ENCODE data around the gene MMRN2.
"Not testable (repeated sequence)": the region's sequence is repeated elsewhere in the genome, so short reads cannot be mapped to it uniquely, and the experiment has no call there.

Gene MMRN2

GRCh38 chr10:86956848-86957448, 467 bp downstream of the MMRN2 start:
- no peak for DNase-seq (ENCODE audit: low spot score)

GRCh38 chr10:86956195-86956847, 1.1 kb downstream of the MMRN2 start:
- DNase-seq (ENCODE audit: low spot score) = no peak

DNA sequence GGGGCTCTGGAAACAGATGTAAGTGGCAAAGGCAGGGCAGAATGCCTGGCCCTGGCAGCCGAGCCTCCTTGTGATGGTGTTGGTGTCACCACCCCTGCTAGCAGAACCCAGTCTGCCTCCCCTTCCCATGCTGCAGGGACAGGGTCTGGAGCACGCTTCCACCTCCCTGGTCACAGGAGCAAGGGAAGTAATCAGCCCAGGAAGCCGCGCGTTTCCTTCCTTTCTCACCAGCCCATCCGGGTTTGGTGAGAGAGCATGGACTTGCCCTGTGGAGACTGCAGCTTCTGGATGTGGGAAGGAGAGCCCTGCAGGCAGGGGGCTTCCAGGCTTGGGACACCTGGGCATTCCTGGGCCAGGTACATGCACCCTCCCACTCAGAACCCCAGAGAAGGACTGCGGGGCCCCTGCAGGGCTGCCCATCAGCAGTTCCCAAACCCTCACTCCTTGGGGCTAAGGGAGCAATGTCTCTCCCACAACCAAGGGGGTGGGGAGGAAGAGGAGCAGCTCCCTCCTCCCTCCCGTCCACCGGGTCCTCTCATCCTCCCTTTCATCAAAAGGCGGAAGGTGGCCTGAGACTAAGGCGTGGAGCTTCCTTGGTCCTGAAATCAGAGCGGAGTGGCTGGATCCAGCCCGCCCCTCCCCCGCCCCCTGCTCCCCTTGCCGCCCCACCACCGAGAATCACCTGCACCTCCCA, 1.8 kb downstream of the MMRN2 start:
- no peak for DNase-seq (ENCODE audit: low spot score)

DNA sequence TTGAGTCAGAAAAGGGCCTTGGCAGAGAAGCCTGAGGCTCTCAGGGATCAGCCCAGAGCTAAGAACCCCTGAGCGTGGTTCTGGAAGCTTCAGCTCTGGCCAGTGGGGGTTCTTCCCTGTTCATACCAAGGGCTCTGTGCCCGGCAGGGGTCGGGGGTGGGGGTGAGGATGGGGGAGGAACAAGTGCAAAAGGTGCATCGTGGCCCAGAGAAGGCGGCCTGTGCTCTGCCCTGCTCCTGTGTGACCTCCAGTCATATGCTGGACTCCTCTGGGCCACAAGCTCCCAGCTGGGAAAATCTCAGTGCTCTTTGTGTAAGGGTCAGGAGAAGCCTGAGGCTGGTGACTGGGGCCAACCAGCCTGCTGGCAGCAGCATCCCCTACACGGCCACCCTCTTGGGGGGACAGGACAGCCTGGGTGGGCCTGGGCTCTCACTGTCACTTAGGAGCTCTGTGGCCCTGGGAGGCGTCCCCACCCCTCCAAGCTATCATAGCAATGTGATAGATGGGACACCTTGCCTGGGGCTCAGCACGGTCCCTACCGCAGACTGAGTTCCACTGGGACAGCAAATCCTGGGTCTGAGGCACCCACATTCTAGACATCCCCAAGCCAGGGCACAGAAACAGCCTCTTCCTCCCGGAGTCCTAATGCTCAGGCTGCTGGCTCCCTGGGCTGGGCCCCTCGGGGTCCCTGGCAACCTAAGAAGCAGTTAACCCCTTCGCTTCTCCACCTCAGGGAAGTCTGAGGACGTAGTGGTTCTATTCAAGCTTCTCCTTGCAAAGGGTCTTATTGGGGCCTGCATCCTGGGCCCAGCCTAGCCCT, 2.5 kb downstream of the MMRN2 start:
- no peak for DNase-seq (ENCODE audit: low spot score)

- no peak for DNase-seq (ENCODE audit: low spot score)
Measured at GRCh38 chr10:86953747-86954680, 3.4 kb downstream of the MMRN2 start.

GRCh38 chr10:86952697-86953096, 4.7 kb downstream of the MMRN2 start:
- DNase-seq (ENCODE audit: low spot score) = not testable (repeated sequence)

- DNase-seq (ENCODE audit: low spot score) = no peak
Measured at GRCh38 chr10:86952106-86952505, 5.3 kb downstream of the MMRN2 start.

GRCh38 chr10:86951184-86951761, 6.1 kb downstream of the MMRN2 start:
- DNase-seq (ENCODE audit: low spot score) = no peak

DNA sequence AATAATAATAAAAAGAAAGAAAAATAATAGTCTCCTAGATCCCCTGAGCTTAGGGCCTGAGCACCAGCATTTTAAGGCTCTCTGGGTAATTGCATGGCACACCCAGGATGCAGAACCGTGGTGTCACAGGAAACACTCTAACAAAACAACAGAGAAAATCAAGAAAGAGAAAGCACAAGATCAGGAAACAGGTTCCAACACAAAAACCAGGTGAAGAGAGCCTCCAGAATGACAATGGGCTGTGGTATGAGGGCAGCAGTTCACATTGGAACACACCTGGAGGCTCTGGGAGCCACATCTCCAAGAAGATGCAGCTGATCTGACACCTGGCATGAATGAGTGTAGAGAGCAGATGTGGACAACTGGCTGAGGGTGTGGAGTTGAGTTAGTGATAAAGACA, 7.1 kb downstream of the MMRN2 start:
- no peak for DNase-seq (ENCODE audit: low spot score)

- DNase-seq (ENCODE audit: low spot score) = not testable (repeated sequence)
Measured at GRCh38 chr10:86947806-86948205, 9.6 kb downstream of the MMRN2 start.

- no peak for DNase-seq (ENCODE audit: low spot score)
Measured at GRCh38 chr10:86946213-86947155, 10.9 kb downstream of the MMRN2 start.

DNA sequence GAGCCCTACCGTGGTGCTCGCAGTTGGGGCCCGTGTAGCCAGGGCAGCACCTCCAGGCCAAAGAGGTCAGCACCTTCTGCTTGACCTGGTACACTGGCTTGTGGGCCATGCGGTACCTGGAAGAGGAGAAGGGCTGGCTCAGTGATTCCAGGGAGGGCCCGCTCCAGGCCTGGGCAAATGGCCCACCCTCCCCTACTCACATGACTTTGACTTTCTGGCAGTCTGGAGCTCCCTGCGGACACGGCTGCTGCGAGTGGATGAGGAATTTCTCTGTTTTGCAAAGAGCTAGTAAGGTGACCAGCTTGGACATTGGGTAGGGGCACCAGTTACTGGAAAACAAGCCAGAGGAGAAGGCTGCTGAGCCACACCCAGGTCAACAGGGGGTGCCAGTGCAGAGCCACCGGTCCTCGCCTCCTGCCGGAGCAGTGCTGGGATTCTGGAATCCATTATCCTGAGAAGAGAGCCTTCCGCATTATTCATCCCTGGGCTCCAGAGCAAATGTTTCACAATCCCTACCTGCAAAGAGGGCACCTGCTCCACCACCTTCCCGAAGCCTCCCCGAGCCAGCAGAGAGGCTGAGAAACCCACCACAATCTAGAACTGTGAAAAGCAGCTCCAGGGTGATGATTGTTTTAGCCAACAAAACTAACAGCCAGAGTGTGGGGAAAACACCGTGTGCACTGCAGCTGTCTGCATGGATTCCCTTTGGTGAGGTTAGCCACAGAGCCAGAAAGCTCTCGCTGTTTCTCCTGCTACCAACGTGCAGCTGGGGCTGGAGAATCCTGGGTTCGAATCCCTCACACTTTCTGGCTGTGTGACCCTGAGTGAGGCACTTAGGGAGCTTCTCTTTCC, 11.8 kb downstream of the MMRN2 start:
- no peak for DNase-seq (ENCODE audit: low spot score)

DNA sequence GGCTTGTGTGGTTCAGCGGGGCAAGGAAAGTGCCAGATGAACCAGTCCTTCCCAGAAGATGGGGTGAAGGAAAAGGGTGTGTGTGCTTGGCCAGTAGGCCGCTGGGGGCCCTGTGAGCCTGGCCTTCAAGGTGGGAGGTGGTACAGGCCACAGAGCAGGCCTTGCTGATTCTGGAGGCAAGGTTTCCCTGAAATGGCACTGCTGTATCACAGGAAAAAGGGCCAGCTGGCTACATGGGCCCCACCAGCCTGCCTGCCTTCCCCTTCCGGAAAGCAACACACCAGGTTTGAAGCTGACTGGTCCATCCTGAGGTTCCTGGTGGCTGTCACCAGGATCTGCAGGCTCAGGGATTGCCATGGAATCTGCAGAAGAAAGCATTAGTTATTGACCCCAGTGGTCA, 12.5 kb downstream of the MMRN2 start:
- DNase-seq (ENCODE audit: low spot score) = no peak

DNA sequence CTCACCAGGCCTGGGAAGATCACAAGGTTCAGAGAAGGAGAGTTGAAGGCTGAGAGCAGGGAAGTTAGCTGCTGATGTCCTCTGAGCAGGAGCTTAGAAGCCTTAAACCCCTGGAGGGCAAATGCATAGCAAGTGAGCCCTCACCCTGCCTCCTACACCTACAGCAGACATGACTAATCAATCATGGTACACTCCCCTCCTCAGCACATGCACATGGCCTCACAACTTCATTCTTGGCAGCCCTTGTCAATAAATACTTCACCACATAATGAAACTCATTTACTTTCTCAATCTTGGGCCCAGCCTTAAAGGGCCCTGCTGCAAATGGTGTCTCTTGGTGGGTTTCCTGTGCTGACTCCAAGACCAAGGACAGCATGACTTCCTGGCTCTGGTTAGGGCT, 12.9 kb downstream of the MMRN2 start:
- no peak for DNase-seq (ENCODE audit: low spot score)

DNA sequence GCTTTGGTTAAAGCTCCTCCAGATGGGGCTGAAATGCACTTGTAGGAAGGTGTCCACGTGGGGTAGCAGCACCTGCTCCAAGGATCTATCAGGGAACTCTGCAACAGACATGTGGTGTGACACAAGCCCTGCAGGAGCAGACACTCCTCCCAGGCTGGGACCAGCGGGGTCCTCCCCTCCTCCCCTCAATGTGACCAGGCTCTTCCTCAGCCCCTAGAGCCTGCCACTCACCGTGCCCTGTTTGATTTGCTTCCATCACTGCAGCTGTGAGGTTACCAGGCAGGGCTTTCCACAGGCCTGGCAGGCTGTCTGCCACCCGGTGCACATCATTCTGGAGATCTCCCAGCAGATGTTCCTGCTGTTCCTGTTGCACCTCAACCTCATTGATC, 13.4 kb downstream of the MMRN2 start:
- DNase-seq (ENCODE audit: low spot score) = no peak

DNA sequence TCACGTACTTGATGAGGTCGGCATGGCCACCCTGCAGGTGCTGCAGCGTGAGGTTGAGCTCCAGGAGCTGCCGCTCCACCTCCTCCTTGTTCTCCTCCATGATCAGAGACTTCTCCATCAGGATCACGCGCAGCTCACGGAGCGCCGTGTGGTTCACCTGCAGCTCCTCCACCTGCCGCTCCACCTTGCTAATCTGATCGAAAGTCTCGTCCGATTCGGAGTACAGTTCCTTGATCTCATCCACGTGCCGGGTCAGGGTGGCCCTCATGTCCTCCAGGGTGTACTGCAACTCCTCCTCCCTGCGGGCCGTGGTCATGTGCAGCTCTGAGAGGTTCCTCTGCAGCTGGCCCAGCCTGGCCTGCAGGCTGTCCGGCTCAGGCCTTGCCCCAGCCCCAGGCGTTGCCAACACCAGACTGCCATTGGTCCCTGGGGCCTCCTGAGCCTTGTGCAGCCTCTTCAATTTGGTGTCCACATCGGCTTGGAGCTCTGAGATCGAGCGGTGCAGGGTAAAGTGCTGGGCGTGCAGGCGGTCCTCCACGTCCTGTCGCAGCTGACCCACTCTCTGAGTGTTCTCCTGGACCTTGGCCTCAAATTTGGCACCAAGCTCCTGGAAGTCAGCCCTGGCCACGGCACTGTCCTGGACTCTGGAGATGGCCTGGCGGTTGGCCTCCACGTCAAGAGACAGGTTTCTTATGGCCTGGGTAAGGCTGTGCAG, 13.9 kb downstream of the MMRN2 start:
- no peak for DNase-seq (ENCODE audit: low spot score)

GRCh38 chr10:86942441-86943315, 14.7 kb downstream of the MMRN2 start:
- DNase-seq (ENCODE audit: low spot score) = no peak

Measured in hematopoietic multipotent progenitor cell treated with erythropoietin and hydrocortisone succinate and interleukin-3 and kit ligand, for 15 days (in vitro differentiated cells).